ENCODE measurements around the gene PDGFC.

- TF ChIP-seq, protein P1, sequence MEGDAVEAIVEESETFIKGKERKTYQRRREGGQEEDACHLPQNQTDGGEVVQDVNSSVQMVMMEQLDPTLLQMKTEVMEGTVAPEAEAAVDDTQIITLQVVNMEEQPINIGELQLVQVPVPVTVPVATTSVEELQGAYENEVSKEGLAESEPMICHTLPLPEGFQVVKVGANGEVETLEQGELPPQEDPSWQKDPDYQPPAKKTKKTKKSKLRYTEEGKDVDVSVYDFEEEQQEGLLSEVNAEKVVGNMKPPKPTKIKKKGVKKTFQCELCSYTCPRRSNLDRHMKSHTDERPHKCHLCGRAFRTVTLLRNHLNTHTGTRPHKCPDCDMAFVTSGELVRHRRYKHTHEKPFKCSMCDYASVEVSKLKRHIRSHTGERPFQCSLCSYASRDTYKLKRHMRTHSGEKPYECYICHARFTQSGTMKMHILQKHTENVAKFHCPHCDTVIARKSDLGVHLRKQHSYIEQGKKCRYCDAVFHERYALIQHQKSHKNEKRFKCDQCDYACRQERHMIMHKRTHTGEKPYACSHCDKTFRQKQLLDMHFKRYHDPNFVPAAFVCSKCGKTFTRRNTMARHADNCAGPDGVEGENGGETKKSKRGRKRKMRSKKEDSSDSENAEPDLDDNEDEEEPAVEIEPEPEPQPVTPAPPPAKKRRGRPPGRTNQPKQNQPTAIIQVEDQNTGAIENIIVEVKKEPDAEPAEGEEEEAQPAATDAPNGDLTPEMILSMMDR (IDR thresholded peaks at IDR 0.05) = no peak
- TF ChIP-seq POLR2AphosphoS5 (IDR thresholded peaks at IDR 0.05) = no peak
- no peak for TF ChIP-seq EP300 (IDR thresholded peaks at IDR 0.05)
- no peak for TF ChIP-seq POLR2A (IDR thresholded peaks at IDR 0.05)
Observed at GRCh38 chr4:156756118-156756517, 215.5 kb downstream of the PDGFC start.

All from gastroesophageal sphincter (tissue), 3 donors.